Measurements from ENCODE around the gene MT1G. TPM values are rescaled to one million over a fixed set of nuclear protein-coding genes. Genes with fewer than 3 reads are reported as not detected.

The MT1G gene
- total and polyA plus RNA-seq, 4 donors: 152 to 9,444 (median 3,398) TPM

DNA sequence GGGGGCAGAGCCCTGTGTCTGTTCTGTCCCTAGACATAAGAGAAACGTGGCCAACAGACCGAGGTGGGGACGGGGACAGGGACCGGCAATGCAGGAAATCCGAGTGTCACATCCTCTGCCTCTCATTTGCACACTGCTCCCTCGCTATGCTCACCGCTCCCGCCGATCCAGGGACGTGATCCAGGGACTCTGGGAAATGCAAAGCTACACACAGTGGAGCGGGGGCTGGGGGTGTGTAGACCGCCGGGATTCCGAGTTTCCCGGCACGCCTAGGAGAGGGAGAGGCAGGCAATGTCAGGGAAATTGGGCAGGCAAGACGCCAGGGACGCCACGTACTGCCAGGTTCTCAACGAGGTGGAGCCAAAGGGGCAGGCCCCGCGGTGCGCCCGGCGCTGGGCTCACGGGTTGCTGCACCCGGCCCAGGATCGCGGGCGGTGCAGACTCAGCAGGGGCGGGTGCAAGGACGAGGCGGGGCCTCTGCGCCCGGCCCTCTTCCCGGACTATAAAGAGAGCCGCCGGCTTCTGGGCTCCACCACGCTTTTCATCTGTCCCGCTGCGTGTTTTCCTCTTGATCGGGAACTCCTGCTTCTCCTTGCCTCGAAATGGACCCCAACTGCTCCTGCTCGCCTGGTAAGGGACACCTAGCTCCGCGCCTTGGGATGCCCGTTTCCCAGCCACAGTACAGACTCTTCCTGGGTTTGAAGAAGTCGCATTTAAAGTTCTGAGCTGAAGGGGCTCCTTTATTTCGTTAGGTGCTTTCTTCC lies 14.3 kb upstream of the MT1G start, which contains the start of gene MT1X (continued):
- TF ChIP-seq CTCF (IDR thresholded peaks at IDR 0.05; ENCODE audit: low read depth, low read length, missing input control) (no peak), ATF3 (IDR thresholded peaks at IDR 0.05) (peak; percentile 49)

DNA sequence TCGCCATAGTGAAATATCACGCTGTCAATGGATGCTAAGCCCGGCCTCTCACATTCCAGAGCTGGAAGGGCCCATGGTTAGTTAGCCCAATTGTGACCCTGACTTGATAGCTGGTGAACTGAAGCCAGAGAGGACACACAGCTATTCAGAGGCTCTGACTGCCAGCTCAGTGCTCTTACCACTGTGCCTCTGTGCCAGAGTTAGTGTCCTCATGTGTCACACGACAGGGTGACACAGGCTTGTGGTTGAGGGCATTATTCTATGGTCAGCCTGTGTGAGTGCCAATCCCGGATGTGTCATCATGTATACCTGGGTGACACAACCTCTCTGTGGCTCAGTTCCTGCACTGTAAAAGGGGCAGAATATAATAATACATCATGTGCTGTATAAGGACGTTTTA lies 12.0 kb upstream of the MT1G start:
- TF ChIP-seq FOXA1 (IDR thresholded peaks at IDR 0.05) (no peak), RXRA (IDR thresholded peaks at IDR 0.05) (peak in 1 of 2 donors; percentile 61), HNF4A (conservative IDR thresholded peaks at IDR 0.05) (peak in 1 of 2 donors; percentile 8)
- TF ChIP-seq, protein P1, sequence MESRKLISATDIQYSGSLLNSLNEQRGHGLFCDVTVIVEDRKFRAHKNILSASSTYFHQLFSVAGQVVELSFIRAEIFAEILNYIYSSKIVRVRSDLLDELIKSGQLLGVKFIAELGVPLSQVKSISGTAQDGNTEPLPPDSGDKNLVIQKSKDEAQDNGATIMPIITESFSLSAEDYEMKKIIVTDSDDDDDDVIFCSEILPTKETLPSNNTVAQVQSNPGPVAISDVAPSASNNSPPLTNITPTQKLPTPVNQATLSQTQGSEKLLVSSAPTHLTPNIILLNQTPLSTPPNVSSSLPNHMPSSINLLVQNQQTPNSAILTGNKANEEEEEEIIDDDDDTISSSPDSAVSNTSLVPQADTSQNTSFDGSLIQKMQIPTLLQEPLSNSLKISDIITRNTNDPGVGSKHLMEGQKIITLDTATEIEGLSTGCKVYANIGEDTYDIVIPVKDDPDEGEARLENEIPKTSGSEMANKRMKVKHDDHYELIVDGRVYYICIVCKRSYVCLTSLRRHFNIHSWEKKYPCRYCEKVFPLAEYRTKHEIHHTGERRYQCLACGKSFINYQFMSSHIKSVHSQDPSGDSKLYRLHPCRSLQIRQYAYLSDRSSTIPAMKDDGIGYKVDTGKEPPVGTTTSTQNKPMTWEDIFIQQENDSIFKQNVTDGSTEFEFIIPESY (IDR thresholded peaks at IDR 0.05): no peak
- Histone ChIP-seq H3K27ac (ENCODE audit: low read depth in 1 of 2, low read length in 2 of 2) (no peak overlapping the region), H3K27me3 (ENCODE audit: control insufficient read depth in 4 of 4, insufficient read depth in 4 of 4, low read length in 3 of 4) (no peaks in the 10 kb centered on the region), H3K36me3 (ENCODE audit: control insufficient read depth in 4 of 4, insufficient read depth in 3 of 4, low read depth in 1 of 4, low read length in 3 of 4) (no peaks in the 10 kb centered on the region), H3K4me3 (ENCODE audit: low read depth in 1 of 3, low read length in 3 of 3) (no peak overlapping the region), H3K9me3 (ENCODE audit: control insufficient read depth in 4 of 4, low read length in 3 of 4) (no peaks in the 10 kb centered on the region), H3K9ac (ENCODE audit: low read depth in 1 of 2, low read length in 2 of 2) (no peak overlapping the region), H3K4me1 (ENCODE audit: control insufficient read depth in 4 of 4, insufficient read depth in 4 of 4, low read length in 3 of 4) (peaks cover 2 to 19% (median 12%) of the 10 kb centered on the region in 4 donors)
- WGBS: 85% methylated on average over 6 of the region's 6 CpGs
- DNase-seq (ENCODE audit: low spot score): no peak

DNA sequence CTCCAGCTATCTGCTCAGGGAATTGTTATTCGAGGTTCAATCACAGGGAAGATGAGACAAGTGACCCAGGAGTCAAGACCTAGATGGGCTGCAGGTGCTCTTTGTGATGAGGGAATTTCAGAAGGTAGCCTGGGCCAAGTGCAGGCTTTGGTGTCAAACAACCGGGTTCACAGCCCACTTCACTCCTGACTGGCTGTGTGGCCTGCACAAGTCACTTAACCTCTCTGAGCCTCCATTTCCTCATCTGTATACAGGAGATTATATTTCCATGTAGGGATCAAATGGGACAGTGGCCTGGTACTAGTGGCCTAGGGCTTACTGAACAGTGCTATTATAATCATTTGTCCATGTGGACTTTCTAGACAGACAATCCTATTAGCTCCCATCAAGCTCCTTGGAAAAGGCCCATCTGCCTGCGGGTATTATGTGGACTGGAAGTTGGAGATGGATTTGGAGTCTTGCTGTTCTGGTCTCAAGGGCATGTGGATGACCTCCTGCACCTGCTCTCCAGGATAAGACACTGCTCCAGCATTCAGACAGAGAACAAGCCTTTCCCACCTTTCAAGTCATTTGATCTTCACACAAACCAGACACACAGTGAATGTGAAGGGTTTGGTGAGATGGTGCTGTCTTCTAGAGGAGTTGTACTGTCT lies 11.3 kb upstream of the MT1G start:
- Histone ChIP-seq H3K9ac (ENCODE audit: low read depth in 1 of 2, low read length in 2 of 2) (no peak overlapping the region), H3K9me3 (ENCODE audit: control insufficient read depth in 4 of 4, low read length in 3 of 4) (no peaks in the 10 kb centered on the region), H3K27ac (ENCODE audit: low read depth in 1 of 2, low read length in 2 of 2) (no peak overlapping the region), H3K4me1 (ENCODE audit: control insufficient read depth in 4 of 4, insufficient read depth in 4 of 4, low read length in 3 of 4) (peaks cover 2 to 19% (median 12%) of the 10 kb centered on the region in 4 donors), H3K36me3 (ENCODE audit: control insufficient read depth in 4 of 4, insufficient read depth in 3 of 4, low read depth in 1 of 4, low read length in 3 of 4) (no peaks in the 10 kb centered on the region), H3K27me3 (ENCODE audit: control insufficient read depth in 4 of 4, insufficient read depth in 4 of 4, low read length in 3 of 4) (no peaks in the 10 kb centered on the region), H3K4me3 (ENCODE audit: low read depth in 1 of 3, low read length in 3 of 3) (no peak overlapping the region)
- TF ChIP-seq RXRA (IDR thresholded peaks at IDR 0.05): no peak
- TF ChIP-seq TAF1 (conservative IDR thresholded peaks at IDR 0.05): no peak
- TF ChIP-seq FOXA2 (IDR thresholded peaks at IDR 0.05): no peak
- TF ChIP-seq SP1 (IDR thresholded peaks at IDR 0.05): no peak
- no peak for TF ChIP-seq YY1 (IDR thresholded peaks at IDR 0.05)
- TF ChIP-seq FOXA1 (IDR thresholded peaks at IDR 0.05): no peak
- TF ChIP-seq ATF3 (IDR thresholded peaks at IDR 0.05): no peak
- TF ChIP-seq GABPA (IDR thresholded peaks at IDR 0.05 in 1 of 2, conservative IDR thresholded peaks at IDR 0.05 in 1 of 2): no peak
- TF ChIP-seq HNF4G (IDR thresholded peaks at IDR 0.05): no peak
- no peak for TF ChIP-seq NR2F2 (IDR thresholded peaks at IDR 0.05)
- no peak for TF ChIP-seq JUND (IDR thresholded peaks at IDR 0.05)
- 96% methylated on average over 3 of the region's 3 CpGs for WGBS
- DNase-seq (ENCODE audit: low spot score): no peak

Measured in liver (tissue), 9 donors.